Endothelial cell of hepatic sinusoid (primary cell): ENCODE data around the gene MTERF1.
"Not testable (repeated sequence)": the region's sequence is repeated elsewhere in the genome, so short reads cannot be mapped to it uniquely, and the experiment has no call there.

Experiments
- in situ Hi-C: cut with HindIII; loops from 2 replicates; pipeline ENCODE4 v1.10.0; 2017; ENCODE audit warnings: low sequenced_read_pairs

MTERF1 gene, protein sequence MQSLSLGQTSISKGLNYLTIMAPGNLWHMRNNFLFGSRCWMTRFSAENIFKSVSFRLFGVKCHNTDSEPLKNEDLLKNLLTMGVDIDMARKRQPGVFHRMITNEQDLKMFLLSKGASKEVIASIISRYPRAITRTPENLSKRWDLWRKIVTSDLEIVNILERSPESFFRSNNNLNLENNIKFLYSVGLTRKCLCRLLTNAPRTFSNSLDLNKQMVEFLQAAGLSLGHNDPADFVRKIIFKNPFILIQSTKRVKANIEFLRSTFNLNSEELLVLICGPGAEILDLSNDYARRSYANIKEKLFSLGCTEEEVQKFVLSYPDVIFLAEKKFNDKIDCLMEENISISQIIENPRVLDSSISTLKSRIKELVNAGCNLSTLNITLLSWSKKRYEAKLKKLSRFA

DNA sequence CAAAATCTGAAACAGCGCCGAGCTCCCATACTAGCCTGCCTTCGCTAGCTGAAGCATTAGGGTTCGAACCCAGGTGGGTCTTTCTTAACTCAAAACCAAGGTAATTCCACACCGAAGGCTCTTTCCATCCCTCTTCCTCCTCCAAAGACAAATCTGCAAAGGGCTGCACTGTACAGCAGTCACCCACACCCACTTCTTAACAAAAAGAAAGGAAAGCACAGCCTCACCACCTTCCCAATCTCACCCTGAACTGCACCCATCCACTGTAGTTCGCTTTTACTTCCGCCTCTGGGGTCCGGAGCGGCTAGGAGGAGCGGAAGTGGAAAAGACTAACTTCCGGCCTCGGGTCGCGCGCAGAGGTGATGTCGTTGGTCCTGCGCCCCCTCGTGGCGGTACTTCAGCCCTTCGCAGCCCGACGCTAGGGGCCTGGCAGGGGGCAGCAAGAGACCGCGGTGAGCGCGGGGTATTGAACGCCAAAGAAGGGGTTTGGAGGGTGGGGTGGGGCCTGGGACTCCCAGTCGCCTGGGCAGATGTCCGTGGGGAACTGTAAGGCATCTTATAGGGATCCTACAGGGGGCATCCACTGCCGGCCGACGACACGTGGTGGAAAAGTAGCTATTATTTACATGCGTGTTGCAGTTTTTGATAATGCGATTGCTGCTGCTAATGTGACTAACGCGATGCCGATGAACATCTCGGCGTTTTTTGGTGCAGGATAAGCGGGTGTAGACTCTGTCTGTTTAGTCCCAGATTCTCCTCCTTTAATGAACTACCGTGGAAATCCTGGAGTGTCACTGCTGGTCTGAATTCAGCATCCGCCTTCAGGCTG lies at the start of gene MTERF1:
MTERF1 (minus strand) TSS at position 290 of the 829 bp plus-strand sequence. CDS start 619 bp downstream, outside the sequence.
- in situ Hi-C loops = no loop called here

DNA sequence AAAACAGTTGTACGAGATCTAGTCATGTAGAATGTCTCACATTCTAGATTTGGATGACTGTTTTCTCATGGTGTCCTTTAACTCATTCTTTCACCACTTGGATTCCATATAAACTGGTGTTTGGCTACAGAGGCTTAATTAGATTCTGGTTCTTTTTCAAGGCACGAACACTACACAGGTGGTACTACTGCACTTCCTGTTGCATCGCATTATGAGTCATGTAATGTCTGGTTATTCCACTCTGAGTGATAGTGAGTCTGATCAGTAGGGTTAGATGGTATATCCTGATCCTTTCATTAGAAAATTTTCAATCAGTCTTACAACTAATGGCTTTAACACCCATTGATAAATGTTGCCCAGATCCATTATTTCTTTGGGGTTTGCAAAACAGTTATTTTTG lies 49.0 kb upstream of the MTERF1 start:
- in situ Hi-C loops = no loop called here

DNA sequence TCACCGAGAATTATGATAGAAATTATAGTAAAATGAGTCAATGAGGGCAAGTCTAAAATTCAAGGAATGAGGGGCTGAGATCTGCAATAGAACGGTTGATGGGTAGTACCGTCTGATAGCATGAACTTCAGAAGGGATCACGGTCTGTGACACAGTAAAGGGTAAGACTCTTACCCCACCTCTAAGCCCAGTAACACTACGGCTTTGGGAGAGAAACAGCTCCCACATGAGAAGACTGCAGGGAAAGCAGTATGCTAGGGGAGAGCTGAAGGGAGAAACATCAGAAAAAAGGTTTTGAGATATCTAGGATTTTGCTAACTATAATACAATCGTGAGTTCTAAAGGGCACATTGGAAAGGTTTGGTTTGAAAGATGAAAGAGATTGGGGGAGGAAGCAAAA lies 47.4 kb upstream of the MTERF1 start:
- in situ Hi-C loops = no loop called here

DNA sequence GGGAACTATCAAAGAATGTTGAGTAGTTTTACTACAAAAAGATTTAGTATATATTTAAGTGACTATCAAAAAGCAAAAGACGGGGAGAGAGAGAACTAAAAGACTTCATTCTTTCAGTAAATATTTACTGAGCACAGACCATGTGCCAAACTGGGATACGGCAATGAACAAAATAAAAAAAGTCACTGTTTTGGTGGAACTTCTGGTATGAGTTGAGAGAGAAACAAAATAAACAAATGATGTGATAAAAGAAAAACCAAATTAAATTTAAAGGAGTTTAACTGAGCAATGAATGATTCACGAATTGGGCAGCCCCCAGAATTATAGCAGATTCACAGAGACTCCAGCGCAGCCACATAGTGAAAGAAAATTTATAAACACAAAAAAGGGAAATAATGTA lies 42.4 kb upstream of the MTERF1 start:
- in situ Hi-C loops = no loop called here

DNA sequence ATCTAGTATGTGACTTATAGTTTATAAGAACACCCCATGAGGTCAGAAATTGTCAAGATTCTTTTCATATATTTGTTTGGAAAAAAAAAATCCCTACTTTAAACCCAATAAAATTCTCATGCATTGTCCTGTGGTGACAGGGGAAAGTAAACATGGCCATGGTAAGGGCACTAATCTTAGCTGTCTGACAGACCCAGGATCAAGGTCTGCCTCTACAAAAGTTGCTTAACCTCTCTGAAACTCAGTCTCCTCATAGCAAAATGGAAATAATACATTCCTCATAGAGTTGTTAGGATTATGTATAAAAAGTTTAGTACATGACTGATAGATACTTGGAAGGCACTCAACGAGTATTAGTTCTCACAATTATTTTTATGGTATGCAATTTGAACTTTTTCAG lies 37.9 kb upstream of the MTERF1 start:
- in situ Hi-C loops = no loop called here

DNA sequence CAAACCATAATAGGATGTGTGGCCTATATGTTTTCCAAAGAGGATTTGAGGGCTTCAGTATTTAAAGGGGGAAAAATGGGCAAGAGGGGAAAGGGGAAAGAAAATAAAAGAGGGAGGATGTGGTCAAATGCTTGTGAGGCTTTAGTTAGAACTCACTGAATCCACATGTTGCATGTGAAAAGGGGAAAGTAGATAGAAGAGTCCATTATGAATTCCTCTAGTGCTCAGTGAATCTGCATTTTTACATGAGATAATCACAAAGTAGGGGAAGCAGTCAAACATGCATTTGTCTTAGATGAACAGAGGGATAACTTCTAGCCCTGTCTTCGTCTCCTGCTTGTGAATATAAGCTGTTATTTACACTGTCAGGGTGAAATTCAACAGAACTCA lies 35.5 kb upstream of the MTERF1 start:
- in situ Hi-C loops = no loop called here

DNA sequence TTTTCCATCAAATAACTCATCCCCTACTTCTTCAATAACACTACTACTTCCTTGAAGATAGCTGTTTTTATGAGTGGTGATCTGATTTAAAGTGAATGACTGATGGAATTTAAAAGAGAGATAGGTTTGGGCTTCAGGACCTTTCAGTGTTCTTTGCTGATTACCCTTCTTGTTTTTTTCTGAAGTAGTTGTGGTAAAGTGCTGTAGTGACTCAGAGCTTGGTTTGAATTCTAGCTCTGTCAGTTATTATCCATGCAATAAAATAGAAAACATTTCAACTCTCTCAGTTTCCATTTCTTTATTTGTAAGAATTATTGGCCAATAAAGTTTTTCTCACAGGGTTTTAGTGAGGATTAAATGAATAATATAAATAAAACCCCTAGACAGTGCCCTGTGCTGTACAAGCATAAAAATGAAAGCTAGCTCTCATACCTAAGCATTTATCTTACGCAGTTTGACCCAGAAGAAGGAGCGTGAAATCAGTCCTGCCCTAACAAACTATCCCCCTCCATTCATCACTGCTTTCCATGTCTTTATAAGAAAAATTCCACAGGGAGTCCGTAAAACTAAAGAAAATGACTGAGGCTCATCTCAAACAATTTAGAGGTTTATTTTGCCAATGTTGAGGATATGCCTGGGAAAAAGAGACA lies 35.0 kb upstream of the MTERF1 start:
- in situ Hi-C loops = no loop called here

DNA sequence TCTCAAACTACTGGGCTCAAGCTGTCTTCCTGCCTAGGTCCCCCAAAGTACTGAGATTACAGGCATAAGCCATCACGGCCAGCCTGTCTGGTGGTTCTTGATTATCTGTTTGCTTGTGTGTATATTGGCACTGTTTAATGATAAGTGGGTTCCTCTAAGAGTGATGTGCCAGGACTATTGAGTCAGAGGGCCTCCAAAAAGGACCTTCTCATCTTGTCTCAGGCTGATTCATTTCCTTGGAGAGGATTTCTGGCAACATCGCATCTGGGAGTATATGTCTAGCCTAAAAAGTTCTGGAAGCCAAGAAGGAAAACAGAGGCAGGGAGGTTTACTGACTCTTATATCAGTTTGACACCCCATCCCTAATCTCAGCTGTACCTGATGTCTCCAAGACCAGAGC lies 33.1 kb upstream of the MTERF1 start:
- in situ Hi-C loops = no loop called here

DNA sequence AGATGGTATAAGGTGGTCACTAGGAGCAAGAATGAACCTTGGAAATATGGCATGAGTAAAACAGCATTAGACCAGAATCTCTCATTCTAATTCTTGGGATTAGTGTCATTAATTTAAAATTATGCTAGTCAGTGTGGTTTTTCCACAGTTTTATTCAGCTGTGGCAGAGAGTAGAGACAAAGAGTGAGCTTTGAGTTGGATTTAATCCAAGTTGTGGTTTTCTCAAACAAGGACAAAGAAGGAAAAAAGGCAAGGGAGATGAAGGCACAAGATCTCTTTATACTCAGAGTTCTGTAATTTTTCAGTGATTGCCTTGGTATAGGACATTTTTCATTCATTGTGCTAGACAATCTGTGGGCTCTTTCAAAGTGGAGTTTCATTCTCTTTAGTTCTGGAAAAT lies 32.0 kb upstream of the MTERF1 start:
- in situ Hi-C loops = no loop called here

DNA sequence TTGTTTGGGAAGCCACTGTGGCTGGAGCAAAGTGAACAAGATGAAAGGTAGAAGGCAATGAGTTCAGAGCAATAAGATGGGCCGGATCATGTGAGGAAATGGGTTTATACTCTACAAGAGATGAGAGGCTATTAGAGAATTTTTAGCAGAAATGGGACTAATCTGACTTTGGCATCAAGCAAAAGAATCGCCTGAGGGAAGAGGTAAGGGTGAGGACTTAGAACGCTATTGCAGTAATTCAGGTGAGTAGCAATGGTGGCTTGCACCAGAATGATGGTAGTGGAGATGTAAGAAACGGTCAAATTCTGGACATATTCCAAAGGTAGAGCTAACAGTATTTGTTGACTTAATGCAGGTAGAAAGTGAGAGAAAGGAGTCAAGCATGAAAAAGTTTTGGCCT lies 30.6 kb upstream of the MTERF1 start:
- in situ Hi-C loops = no loop called here

DNA sequence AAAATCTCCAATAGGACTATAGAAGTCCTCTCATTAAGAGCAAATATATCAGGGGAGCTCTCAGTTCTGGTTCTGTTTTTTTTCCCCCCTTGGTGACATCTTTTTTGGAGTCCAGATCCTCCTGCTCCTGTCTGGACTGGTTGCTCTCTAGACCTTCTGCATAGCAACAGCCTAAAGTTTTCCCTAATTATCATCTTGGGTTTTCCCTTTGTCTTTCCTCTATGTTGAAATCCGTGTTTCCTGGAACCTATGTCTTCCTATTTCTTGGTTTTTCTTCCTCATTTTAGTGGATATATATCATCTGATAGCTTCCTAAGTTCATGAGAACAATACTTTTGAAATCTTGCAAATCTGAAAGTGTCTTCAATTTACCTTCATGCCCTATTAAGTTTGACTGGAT lies 29.7 kb upstream of the MTERF1 start:
- in situ Hi-C loops = no loop called here

DNA sequence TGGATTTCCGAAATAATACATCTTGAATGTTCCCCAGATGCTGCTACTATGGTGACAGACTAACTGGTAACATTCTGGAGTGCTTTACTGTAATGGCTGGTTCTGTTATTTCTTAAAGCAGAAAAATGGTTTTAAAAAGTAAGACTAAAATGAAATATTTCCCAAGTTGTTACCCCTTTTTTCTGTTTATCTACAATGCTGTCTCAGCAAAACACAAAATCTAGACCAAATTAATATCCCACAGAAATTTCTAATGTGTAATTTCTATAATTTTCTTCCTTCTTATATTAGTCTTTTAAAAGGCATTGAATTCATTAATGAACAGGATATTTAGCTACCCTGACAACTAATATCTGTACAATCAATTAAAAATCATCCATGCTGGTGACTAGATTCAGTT lies 19.1 kb upstream of the MTERF1 start:
- in situ Hi-C loops = loop anchor here (5.0 kb wide), 1 partner anchor 62 kb away; no protein-coding TSS in a partner anchor

DNA sequence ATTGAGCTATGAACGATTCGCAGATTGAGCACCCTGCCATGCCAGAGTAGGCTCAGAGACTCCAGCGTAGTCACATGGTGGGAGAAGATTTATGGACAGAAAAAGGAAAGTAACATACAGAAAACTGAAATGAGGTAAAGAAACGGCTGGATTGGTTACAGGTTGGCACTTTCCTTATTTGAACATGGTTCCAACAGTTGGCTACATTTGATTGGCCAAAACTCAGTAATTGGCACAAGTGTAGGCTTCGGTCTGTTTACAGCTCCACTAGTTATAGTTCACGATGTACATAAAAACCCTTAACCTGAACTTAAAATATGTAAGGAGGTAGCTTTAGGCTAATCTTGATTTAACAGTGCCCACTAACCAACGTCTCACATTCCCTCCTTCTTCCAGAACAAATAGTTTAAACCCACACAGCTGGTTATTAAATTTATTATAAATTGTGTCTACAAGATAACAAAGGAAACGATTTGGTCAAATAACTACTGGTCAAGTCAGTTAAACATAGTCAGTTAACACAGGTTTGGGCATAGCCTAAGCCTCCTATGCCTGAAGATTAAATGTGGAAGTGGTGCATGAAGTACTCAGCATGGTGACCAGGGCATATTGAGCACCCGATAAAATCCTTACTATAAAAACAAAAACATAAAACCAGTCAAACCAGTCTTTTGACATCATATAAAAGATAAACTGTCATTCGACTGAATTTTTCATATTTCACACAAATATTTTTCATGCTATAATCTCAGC lies 17.9 kb upstream of the MTERF1 start:
- in situ Hi-C loops = loop anchor here (5.0 kb wide), 1 partner anchor 61 kb away; no protein-coding TSS in a partner anchor

DNA sequence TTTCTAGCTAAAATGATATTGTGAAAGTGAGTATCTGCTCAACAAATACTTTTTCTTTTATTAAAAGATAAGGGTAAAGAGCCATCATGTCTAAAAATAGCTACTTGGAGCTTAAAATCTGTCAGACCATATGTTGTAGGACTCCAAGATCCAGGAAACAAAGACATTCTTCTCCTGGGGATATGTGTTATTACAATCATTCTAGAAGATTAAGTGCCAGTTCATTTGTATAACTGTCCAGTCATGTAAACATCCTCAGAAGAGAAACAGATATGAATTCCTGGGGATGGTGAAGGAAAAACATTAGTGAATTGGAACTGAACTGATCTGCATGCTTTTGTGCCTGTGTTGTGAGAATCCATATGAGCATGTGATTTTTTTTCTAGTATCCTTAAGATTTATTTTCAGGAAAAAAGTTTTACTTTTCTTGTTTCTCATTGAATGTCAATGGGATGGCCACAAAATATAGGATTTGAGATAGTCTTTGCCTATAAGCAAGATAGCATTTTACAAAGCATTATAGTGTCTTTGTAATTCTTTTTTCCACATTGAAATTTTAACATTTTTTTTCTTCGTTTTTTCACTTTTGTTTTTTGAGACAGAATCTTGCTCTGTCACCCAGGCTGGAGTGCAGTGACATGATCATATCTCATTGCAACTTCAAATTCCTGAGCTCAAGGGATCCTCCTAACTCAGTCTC lies 14.4 kb upstream of the MTERF1 start:
- in situ Hi-C loops = loop anchor here (5.0 kb wide), 1 partner anchor 58 kb away; no protein-coding TSS in a partner anchor

DNA sequence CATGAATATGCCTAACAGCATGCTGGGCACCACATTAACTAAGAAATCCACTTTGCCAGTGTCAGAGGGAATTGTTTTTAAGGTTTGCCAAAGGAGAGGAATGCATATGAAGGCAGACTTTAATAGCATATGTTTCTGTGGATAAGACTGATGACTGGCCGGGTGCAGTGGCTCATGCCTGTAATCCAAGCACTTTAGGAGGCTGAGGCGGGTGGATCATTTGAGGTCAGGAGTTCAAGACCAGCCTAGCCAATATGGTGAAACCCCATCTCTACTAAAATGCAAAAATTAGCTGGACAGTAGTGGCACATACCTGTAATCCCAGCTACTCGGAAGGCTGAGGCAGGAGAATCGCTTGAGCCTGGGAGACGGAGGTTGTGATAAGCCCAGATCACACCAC lies 13.2 kb upstream of the MTERF1 start:
- in situ Hi-C loops = not testable (repeated sequence)

DNA sequence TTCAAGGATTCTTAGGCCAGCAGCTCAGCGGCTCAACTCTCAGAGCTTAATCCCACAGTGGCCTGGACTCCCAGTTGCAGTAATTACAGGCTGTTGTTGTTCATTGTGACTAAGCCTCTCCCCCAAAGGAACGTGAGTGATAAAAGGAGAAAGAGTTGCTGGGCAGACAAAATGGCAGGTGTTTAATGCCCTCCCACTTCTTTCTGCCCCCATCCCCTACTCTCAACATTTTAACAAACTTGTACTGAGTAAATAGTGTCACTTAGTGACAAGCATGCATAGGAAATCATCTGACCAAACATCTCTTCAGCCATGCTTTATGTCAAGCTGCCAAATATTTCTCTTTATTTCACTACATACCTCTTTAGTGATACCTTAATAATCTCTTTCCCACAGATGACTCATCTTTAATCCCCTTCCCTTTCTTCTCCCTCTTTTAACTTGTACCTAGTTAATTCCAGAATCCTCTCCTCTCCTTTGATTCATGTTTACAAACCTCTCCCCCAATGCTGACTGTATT lies 12.4 kb upstream of the MTERF1 start:
- in situ Hi-C loops = no loop called here

DNA sequence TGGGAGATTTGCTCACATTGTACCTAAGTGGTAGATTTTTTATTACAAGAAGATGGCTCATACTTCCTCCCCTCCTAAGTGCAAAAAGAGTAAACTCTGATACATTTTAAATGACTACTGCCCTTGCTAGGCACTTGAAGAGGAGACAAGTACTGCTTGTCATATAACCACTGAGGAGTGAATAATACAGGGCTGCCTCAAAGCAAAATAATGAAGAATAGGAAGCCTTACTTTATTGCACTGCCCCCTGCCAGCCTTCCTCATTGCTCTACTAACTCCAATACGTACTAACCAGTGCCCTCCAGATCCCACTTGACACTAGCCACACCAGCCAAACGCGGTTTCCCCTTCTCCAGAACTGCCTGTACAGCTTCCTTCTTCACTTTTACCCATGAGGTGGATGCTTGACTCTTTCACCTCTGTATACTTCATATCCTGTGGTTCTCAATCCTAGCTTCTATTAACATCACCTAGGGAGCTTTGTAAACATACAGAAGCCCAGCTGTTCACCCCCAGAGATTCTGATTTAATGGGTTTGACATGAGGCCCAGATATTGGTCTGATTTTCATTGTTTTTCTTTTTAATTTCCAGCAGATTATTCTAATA lies 11.7 kb upstream of the MTERF1 start:
- in situ Hi-C loops = no loop called here

DNA sequence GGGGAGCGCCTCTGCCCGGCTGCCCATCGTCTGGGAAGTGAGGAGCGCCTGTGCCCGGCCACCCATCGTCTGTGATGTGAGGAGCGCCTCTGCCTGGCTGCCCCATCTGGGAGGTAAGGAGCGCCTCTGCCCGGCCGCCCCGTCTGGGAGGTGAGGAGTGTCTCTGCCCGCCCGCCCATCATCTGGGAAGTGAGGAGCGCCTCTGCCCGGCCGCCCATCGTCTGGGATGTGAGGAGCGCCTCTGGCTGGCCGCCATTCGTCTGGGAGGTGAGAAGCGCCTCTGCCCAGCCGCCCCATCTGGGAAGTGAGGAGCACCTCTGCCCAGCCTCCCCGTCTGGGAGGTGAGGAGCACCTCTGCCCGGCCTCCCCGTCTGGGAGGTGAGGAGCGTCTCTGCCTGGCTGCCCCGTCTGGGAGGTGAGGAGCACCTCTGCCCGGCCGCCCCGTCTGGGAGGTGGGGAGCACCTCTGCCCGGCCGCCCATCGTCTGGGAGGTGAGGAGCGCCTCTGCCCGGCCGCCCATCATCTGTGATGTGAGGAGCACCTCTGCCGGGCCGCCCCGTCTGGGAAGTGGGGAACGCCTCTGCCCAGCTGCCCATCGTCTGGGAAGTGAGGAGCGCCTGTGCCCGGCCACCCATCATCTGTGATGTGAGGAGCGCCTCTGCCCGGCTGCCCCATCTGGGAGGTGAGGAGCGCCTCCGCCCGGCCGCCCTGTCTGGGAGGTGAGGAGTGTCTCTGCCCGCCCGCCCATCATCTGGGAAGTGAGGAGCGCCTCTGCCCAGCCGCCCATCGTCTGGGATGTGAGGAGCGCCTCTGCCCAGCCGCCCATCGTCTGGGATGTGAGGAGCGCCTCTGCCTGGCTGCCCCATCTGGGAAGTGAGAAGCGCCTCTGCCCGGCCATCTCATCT lies 8.0 kb upstream of the MTERF1 start:
- in situ Hi-C loops = not testable (repeated sequence)
